DMS53 treated with DMSO at 0.1 percent for 48 hours (cell line): Measurements from ENCODE around the gene FHL2.
A peak's percentile ranks its signal among the peaks of the same experiment; 100 is the strongest.
"Not testable (repeated sequence)": the region's sequence is repeated elsewhere in the genome, so short reads cannot be mapped to it uniquely, and the experiment has no call there.

Experiments used
- DNase-seq: peaks from one replicate; lab custom pipeline; 2025; ENCODE audit not compliant: unreplicated experiment; lab: John Stamatoyannopoulos, UW

Gene FHL2

DNA sequence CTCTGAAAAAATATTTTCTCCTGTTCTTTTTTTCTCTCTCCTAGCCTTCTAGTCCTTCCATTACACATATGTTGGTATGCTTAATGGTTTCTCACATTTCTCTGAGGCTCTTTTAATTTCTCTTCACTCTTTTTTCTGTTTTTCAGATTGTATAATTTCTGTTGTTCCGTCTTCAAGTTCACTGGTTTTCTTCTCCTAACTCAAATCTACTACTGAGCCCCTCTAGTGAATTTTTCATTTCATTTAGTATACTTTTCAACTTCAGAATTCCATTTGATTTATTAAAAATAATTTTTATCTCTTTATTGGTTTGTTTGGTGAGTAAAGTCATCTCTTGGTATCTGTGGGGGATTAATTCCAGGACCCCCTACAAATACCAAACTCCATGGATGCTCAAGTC, 41.7 kb downstream of the FHL2 start:
- DNase-seq: no peak

DNA sequence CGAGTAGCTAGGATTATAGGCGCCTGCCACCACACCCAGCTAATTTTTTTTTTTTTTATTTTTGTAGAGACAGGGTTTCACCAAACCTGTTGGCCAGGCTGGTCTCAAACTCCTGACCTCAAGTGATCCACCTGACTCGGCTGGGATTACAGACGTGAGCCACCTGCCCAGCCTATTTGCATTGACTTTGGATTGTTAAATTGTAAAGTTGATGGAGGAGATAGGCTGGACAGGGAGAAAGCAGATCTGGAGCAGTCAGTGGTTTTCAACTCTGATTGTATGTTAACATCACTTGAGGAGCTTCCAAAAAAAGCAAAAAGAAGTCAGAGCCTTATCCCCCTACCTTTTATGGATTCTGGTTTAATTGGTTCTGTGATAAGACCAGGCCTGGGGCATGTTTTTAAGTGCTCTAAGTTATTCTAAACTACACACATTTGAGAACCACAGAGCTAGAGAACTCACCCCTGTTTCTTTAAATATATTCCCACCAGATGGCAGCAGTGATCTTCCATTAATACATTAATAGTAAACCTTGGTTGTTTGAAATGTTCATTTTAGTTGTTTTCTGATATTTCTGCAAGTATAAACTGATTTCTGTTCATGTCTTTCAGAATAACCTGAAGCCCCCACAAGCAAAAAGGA, 54.0 kb downstream of the FHL2 start:
- DNase-seq: peak; percentile 34

DNA sequence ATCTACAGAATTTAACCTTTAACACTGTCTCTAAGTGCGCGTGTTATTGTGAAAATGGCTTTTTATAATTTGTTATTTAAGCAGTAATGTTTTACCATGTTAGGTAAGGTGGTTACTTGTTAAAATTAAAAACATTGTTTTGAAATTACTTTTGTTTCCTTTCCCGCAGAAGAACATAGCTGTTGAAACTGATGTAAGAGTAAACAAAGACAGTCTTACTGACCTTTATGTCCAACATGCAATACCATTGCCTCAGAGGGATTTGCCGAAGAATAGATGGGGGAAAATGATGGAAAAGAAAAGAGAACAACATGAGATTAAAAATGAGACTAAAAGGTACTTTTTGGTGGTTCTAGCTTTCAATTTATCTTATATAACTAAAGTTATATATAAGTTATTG, 59.4 kb downstream of the FHL2 start:
- no peak for DNase-seq

GRCh38 chr2:105338020-105338385, 60.8 kb downstream of the FHL2 start:
- DNase-seq: peak; percentile 21

DNA sequence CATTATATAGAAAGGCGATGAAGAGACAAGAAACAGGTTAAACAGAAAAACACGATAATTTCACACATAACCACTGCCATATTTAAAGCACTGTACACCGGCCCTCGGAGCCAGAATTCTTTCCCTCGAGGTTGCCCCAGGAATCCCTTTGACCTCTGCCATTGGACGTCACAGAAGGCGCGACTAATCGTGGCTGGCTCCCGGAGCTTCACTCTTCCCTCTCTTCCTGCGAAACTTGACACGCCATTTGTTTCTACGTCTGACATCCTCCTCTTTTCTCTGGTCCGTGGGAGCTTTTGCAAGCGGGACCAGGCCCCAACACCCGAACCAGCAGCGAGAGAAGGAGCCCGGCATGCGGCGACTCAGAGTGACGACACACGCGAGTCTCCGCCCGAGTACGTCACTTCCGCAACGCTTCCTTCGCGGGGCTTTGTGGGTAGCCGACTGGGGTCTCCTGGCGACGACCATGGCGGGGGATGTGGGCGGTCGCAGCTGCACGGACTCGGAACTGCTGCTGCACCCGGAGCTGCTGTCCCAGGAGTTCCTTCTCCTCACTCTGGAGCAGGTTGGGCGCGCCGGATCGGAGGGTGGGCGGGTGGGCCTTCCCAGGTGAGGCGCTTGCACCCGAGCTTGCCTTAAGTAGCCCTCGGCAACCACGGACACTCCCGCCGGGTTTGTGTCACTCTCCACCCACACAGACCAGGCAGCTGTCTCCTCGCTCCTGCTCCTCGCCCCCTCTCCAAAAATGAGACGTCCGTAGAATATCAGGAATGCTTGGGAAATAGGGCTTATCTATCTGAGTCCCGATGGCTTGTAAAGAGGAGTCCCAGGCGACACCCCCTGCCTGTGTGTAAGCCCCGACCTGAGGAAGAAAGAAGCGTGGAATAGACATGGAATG, 61.5 kb downstream of the FHL2 start, which contains the start of gene C2orf49:
Gene C2orf49, plus strand, starts transcription at position 419 of the 898 bp plus-strand sequence. Its CDS starts 48 bp downstream, at position 467.
- DNase-seq: peak; percentile 88

DNA sequence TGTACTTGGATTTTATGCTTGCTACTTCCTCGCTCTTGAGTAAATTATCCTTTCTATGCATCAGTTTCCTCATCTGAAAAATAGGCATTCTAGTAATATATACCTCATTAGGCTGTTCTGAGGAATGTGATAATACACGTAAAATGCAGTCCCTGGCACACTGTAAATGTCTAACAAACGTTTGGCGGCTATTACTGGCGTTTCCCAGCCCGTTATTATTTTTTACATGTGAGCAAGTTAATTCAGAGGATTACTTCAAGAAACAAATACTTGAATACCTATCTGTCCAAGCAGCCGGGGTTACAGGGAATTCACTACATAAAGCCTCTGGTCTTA, 62.1 kb downstream of the FHL2 start:
- no peak for DNase-seq

DNA sequence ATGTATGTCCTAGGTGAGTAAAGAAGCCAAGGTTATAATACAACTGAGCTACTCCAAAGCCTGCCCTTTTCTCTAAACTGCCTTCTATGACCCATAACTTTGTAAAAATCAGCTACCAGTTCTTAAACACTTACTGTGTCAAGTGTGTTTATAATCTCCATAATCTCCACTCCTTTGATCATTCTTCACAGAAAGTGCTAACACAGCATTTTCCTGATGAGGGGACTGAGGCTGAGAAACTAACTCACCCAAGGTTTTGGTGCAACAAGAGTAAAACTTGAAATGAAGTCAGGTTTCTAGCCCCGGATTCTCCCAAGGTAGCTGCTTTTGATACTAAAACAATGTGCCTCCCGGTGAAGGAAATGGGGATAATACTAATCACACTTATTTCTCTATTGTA, 63.4 kb downstream of the FHL2 start:
- no peak for DNase-seq

DNA sequence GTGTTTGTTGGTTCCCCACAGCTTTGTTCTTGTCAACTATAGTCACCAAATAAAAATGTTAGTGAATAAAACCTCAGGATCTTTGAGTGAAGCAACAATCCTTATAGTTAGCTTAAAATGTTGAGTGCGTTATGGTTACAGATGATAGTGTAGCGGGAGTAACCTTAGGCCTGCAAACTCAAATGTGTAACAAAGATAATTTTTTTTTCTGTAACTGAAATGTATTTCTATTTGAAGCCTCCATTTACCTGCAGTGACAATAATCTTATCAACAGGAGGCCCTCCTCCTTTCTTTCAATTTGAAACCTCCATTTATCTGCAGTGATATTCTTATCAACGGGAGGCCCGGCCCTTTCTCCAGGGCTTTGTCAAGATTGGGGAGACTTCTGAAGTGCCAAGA, 64.6 kb downstream of the FHL2 start:
- no peak for DNase-seq

- DNase-seq: peak; percentile 11
Observed at GRCh38 chr2:105330681-105331375, 68.0 kb downstream of the FHL2 start.

DNA sequence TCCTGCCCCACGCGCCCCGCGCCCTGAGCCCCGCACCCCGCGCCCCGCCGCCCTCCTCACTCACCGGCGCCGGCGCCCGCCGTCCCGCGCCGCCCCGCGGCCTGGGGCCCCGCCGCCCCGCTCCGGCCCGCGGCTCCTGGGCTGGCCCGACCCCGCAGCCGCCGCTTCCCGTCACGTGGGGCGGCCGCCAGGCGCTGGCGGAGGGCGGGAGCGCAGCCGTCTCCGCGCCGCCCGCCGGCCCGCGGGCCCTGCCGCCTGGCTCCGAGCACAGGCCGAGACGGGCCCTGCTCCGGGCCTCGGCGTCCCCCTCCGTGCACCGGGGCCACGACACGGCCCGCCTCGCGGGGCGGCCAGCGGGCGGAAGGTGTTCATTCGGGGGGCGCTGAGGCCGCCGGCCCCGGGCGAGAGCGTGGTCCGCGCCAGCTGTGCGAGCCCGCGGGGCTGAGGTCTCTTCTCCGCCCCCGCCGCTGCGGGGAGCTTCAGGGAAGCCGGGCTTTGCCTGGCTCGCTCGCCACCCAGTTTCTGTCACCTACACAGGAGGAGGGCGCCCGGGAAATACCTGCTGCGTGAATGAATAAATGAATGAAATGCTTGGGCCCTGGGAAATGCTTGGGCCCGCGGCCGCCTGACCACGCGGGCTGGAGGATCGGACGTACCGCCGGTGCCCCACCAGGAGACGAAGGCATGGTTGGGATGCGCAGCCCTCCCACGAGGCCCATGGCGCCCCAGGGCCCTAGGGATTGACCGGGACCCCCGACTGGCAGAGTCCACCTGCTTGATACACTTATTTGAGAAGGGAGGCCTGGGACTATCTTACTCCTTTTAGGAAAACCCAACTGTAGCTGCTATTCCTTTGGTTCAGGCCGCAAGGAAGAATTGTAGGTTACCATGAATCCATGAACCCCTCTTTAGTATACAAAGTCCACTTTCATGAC, 69.0 kb downstream of the FHL2 start, which contains the start of gene TGFBRAP1:
Gene TGFBRAP1, minus strand, starts transcription at position 175 of the 935 bp plus-strand sequence. CDS start 21,434 bp downstream, outside the sequence.
- peak; percentile 62 for DNase-seq

GRCh38 chr2:105329197-105329554, 69.7 kb downstream of the FHL2 start:
- DNase-seq: no peak

GRCh38 chr2:105328281-105329196, 70.3 kb downstream of the FHL2 start:
- peak; percentile 71 for DNase-seq

DNA sequence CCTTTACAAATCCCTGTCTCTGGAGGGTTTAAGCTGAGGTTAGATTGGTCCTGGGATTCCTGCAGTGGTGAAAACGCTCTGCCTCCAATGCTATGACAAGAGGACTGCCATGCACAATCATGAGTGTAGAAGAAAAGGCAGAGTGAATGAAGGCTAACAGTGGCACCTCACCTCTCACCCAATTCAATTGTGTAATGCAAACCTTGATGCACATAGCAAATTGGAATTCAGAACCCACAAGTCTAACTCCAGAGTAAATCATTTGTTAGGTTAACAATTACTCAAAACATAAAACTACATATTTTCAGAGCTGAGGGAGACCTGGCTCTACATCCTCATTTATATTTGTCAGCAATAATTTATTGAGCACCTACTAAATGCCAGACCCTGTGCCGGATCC, 71.2 kb downstream of the FHL2 start:
- no peak for DNase-seq

- not testable (repeated sequence) for DNase-seq
Observed at GRCh38 chr2:105327271-105327670, 71.6 kb downstream of the FHL2 start.

DNA sequence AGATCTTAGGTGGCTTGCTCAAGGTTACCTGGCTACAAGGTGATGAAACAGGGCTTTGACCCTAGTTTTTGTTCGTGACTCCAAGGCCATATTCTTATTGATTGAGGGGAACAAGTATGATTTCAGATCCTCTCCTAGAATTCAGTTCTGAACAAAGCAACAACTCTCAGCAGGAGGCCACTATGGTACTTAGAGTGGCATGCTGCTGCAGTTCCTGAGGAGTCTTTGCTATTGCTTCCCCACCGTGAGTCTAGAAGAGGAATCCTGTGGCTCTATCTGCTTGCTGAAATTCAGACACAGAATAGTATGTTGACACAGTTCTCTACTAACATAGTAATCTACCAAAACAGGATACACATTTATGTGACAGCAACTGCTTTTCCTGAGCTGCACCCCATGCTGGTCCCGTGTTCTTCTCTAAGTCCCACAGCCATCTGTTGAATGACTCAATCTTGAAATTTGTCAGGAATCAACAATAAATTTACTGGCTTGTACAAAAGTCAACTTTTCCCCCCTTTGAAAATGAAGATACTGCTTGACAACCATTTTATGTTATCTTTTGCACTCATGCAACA, 73.4 kb downstream of the FHL2 start:
- DNase-seq: no peak

GRCh38 chr2:105324732-105325131, 74.1 kb downstream of the FHL2 start:
- DNase-seq: no peak

- DNase-seq: no peak
Observed at GRCh38 chr2:105324101-105324500, 74.8 kb downstream of the FHL2 start.

GRCh38 chr2:105323111-105323510, 75.7 kb downstream of the FHL2 start:
- no peak for DNase-seq
